Fibroblast of skin of abdomen (primary cell): ENCODE results near the gene C19orf81.

Experiments used
- DNase-seq: peaks from one replicate; pipeline ENCODE4 v3.0.0-alpha.2; 2013

C19orf81 gene

DNA sequence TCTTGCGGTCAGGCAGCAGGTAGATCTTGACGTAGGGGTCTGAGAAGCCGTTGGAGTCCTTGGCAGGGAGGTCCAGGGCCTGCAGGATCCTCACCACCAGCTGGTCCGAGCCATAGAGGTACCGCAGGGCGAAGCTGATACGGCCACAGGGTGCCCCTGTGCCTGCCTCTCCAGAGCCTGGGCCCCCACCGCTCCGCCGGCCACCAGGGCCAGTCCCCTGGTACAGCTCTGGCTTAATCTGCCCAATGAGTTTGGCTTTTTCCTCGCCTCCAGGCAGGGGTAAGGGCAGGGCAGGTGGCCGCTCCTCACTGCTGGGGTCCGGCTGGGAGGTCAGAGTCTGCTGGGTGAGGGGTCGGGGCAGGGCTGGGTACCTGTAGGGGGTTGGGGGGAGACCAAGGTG, 19.4 kb upstream of the C19orf81 start:
- no peak for DNase-seq

DNA sequence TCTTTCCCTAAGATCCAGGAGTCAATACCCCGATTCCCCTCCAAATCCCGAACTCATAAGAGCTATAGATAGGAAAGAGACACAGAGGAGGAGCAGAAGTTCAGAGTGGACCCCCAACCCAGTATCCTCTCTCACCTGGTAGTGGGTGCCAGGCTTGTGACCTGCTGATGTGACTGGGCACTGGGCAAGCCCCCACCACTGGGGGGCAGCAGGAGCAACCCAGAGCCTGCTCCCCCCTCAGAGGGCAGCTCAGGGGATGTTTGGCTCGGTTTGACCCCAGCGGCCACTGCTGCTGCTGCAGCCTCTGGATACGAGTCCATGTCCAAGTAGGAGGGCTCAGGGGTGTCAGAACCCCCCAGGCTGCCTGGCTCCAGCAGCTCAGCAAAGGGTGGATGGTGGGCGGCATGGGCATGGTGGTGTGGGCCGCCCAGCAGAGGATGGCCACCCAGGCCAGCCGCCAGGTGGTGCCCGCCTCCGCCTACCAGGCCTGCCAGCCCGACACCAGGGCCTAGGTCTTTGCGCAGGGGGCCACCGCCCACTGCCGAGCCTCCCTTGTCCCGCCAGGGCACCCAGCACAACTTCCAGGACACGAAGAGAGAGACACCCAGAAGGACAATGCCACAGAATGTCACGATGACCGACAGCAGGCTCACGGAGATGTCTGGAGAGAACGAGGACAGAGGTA, 17.0 kb upstream of the C19orf81 start:
- DNase-seq = no peak

DNA sequence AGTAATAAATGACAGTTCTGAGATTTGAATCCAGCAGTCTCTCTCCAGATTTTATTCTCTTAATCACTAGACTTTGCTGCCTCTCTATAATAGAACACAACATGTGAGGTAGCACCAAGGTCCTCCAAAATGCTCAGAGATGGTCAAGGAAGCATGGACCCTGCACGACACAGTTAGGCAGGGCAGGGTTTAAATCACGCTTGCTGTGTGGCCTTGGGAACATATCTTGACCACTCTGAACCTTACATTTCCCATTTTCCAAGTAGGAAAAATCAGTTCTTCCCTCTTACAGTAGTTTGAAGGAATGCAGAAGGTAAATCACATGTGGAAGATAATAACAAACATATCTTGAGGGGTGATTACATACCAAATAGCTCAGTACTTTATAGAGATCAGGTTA, 15.9 kb upstream of the C19orf81 start:
- no peak for DNase-seq

DNA sequence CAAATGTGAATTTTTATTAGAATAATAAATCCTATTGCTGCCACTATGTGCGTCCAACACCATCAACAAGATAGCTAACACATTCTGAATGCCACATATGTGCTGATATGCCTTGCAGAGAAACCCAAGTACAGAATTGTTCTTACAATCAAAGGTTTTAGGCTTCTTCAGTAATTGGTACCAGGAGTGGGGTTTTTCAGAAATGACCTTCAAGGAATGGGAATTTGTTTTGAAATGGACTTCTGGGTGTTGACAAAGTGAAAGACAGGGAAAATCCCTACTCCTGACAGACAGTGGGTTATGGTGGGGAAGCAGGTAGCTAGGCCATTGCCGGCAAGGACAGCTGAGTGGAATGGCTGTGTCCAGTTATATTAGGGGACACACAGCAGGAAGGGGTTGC, 15.3 kb upstream of the C19orf81 start:
- DNase-seq = no peak

DNA sequence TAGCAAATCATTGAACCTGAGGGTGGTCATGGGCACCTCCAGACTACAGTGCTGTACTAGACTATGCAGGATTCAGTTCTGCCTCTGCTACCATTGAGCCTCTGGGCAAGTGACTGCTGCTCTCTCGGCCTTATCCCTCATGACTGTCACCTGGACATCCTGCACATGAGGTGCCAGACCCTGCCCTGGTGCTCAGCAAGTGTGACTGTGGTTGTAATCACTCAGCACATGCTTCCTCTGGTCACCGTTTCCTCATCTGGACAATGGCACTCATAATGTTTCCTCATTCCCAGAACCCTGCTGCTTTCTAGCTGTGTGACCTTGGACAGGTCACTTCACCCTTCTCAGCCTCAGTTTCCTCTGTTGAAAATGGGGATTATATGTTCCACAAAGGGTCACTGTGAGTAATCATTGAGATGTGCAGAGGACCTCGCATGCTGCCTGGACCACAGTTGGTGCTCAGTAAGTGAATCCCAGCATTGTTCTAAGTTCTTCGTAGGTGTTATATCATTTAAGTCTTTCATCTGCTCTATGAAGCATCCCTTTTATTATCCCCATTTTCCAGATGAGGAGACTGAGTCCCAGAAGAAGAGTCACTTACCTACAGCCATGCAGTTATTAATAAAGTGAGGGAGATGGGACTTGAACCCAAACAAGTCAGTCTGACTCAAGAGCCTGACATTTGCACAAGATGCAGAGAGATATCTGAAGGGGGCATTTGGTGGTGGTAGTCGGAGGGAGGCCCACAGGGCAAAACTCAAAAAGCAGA, 12.7 kb upstream of the C19orf81 start:
- no peak for DNase-seq

DNA sequence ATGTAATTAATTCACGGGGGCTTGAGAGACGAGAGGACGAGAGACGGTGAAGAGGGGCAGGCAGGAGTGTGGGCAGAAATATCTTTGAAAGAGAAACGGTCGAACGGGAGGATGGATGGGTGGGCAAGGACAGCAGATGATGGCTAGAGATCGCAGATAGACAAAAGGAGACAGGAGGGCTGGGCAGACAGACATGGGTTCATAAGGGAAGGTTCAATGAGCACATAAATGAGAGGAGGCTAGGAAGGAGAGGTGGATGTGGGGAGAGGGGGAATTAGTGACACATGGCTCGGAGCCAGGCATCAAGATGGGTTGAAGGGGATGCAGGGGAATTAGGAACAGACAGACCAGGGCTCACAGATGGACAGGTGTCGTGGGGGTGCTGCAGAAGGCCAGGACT, 10.6 kb upstream of the C19orf81 start:
- no peak for DNase-seq

DNA sequence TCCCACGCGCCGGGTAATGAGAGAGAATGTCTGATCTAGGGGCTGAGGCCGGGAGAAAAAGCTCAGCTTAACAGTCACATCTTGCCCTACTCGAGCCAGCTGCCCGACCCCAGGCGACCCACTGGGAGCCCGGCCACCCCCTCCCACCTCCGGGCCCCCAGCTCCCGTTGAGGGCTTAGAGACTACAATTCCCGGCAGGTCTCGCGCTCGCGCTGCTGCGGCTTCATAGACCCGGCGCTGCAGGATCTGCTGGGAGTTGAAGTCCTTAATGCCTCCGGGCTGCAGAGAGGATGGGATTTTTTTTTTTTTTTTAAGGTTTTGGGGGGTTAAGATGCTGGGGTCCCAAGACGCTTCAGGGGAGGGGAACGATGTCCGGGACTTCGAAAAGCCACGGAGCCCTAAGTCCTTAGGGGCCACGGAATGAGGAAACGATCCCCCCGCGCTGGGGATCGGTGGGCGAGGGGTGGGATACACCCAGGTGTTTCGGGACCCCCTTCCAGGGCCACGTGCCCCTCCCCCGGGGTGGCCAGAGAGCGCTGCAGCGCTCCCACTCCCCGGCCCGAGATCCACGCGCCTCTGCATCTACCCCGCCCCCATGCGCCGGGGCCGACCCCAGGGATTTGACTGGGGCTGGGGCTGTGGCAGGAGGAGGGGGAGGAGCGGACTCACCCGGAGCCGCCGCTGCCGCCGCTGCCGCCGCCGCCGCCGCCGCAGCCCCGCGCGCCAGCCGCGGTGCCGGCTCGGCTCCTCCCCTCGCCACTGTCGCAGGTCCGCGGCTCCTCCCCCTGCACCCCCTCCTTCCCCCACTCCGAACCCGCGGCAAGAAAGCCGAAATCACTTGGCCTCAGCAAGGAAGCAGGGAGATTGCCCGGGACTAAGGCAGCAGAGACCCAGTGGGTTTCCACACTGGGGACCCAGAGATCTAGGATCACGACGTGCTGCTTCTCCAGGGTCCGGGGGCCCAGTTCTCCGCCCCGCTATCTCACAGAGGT, 9.8 kb upstream of the C19orf81 start, which contains the start of gene SYT3:
TSS of gene SYT3 (minus strand) at position 761 of the 992 bp plus-strand sequence. CDS start 2,470 bp downstream, outside the sequence.
- peak; percentile 31 for DNase-seq

DNA sequence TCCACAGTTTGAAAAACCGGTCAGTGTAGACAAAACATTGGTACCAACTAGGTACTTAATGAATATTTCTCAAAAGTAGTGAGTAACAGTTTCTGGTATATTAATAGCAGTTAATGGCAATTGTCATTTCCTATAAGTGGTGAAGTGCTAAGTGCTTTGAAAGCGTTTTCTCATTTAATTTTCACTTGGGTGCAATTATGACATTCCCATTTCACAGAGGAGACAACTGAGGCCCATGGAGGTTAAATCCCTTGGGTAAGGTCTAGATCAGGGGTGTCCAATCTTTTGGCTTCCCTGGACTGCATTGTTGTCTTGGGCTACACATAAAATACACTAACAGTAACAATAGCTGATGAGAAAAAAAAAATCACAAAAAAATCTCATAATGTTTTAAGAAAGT, 8.9 kb upstream of the C19orf81 start:
- no peak for DNase-seq

DNA sequence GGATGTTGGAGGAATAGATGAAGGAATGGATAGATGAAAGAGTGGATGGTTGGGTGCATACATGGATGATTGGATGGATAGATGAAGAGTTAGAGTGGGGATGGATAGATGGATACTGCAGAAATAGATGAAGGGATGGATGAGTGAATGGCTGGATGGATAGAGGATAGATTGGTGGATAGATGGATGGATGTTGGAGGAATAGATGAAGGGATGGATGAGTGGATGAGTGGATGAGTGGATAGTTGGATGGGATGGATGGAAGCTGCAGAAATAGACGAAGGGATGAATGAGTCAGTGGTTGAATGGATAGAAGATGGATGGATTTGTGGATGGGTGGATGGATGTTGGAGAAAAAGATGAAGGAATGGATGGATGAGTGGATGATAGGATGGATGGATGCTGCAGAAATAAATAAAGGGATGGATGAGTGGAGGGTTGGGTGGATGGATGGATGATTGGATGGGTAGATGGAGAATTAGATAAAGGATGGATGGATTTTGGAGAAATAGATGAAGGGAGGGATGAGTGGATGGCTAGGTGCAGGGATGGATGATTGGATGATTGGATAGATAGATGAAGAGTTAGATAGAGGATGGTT, 4.8 kb upstream of the C19orf81 start:
- no peak for DNase-seq

DNA sequence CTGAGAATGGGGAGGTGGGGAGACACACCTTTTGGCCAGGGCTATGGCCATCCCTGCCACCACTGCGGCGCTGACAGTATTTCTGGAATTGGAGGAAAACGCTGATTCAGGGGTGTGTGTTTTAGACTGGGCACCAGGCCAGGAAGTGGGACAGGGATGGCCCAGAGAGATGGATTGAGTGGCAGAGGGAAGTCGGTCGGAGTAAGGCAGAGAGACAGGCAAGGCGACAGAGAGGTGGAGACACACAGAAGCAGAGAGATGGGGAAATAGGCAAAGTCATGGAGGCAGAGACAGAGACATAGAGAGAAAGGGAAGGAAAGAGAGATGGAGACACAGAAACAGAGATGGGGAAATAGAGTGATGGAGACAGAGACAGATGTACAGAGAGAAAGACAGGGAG, 4.1 kb upstream of the C19orf81 start:
- no peak for DNase-seq

DNA sequence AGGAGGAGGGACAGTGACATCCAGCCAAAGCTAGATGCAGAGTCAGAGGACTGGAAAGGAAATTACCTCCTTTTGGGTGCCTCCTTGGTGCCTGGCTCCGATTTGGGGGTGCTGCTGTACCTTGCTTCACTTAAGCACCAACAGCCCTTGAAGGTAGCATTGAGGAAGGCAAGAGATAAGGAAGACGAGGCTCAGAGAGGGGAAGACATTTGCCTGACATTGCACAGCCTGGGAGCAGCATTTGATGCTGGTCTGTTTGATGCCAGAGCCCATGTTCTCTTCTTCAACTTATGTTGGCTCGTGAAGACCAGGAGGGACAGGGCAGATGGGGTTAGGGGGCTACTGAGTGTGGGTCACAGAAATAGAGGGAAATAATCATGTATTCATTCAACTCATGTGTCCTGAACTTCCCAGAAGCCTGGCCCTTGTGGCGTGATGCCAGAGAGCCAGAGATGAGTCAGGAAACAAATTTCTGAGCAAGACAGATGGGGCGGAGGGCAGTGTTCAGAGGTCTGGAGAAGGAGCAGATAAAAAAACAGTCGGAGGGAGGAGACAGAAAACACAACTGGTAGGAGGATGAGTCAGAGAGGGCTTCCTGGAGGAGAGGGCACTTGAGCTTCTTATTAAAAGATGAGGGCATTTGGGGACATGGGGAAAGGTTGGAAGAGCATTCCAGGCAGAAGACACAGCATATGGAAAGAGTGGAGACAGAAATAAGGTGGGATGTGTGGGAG, 3.0 kb upstream of the C19orf81 start:
- DNase-seq = peak; percentile 68

DNA sequence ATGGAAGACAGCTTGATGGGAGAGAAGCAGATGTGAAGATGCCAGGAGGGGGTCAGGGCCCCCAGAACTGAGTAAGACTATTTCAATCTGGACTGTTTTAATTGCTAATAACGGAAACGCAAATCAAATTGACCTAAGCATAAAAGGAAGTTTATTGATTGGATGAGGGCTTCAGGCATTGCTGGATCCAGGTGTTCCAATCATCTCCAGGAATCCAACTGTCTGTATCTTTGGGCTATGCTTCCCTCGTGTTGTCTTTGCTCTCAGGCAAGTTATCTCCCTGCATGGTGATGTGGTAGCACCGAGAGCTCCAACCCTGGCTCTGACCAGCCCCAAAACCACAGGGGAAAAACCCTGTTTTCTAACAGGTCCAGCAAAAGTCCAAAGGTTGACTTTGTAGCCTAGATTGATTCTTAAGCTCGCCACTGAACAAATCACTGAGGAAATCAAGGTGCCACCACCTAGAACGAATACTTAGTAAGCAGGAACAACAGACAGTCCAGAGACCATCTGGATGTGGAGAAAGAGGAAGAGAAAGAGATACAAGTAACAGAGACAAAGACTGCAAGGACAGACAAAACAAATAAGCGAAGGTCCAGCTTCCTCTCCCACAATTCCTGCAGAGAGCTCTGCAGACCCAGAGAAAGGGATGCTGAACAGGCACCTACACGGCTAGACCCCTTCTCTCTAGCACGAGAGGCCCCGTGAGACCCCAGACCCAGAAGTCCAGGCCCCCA, 1.2 kb upstream of the C19orf81 start:
- DNase-seq = no peak

DNA sequence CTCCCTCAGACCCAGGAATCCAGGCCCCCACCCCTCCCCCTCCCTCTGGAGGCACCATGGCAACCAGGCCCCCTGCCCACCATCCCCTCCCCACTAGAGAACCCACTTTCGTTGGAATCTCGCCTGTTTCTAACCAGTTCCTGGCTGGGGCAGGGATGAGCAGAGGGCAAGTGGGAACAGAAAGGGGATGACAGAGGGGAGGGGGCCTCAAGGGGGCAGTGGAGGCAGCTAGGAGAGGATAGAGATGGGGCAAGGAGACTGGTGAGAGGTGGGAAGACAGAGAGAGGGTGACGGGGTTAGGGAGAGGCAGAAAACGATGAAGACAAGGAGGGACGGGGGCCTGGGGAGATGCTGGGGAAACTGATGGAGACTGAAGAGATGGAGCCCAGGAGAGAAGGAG, 586 bp upstream of the C19orf81 start:
- DNase-seq = no peak

DNA sequence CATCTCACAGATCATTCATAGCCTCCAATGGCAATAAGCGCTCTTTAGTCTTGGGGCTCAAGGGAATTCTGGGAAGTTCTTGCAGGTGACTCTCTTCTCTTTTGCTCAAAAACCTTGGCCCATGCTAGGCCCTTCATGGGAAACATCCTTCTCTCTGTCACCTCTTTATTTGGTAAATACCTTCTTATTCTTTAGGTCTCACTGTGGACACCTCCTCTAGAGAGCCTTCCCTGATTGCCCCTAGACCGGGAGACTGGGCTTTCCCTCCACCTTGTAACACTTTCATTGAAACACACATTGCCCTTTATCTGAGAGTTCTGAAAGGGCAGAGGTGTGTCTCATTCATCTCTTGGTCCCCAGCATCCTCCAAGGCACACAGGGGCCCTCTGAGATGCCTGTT, 1.9 kb downstream of the C19orf81 start:
- DNase-seq = no peak

DNA sequence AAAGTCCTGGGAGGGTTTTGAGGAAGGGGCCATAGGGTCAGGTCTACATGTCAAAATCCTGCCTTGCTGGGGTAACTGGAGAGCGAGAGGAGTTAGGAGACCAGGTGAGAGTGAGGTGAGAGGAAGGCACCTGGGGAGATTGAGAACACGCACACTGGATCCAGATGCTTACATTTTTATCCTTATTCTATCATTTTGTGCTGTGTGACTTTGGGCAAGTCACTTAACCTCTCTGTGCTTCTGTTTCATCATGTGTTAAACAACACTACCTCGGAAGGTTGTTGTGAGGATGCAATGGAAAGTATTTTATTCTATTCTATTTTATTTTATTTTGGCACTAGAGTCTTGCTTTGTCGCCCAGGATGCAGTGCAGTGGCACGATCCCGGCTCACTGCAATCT, 3.5 kb downstream of the C19orf81 start:
- DNase-seq = no peak

DNA sequence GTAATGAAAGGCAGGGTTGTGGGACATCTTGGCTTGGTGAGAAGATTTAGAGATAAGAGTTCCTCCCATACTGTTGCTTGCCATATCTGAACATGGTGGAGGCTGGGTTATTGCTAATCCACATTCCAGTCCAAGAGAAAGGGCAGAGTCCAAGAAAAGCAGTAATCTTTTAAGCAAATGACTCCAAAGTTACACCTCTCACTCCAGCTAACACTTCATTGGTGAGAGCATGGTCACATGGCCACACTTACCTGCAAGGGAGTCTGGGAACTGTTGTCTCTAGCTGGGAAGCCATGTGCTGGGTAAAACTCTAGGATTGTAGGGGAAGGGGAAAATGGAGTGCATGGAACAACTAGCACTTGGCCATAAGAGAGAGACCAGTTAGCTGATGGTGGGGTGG, 5.6 kb downstream of the C19orf81 start:
- DNase-seq = no peak

DNA sequence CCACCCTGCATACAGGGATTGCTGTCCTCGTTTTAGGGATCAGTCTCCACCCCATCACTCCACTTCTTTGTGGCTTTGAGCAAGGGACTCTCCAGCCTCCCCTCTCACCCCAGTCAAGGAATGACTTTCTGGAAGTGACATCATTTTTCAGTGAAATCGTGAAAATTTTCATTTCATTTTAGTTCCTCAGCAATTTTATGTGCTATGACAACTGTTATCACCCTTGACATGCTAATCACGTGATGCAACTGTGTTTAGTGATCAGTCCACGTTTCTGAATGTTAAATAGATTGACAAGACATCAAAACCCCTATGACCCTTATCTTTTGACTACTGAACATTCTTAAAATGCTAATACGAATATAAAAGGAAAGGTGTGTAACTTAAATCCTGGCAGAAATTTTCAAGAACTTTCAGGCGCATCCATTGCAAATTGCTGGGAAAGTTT, 8.0 kb downstream of the C19orf81 start:
- no peak for DNase-seq

DNA sequence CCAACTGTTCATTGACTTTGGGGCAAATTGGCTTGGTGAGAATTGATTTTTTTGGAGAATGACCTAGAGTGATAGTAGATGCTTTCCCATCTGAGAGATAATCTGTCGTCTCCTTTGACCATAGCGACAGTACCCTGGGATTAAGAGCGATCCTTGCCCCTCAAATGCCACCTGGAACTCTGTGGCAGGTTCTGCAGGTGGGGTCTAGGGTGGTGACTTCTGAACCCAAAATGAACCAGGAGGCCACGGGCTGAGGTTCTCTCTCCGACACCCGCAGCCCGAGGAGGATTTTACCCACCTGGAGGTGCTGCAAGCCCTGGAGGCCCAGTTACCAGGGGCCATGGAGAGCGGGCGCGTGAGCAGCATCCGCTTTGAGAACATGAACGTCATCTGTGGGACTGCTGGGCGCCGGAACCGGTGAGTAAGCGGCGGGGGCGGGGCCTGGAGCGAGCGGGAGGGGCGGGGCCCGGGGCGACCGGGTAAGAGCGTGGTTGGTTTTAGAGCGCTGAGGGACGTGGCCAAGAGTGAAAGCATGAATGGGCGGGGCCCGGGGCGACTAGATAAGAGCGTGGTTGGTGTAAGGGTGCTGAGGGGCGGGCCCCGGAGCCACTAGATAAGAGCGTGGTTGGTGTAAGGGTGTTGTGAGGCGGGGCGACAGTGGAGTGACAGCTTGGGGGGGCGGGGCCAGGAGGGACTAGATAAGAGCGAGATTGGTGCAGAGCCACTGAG, 8.6 kb downstream of the C19orf81 start:
- peak; percentile 99 for DNase-seq

DNA sequence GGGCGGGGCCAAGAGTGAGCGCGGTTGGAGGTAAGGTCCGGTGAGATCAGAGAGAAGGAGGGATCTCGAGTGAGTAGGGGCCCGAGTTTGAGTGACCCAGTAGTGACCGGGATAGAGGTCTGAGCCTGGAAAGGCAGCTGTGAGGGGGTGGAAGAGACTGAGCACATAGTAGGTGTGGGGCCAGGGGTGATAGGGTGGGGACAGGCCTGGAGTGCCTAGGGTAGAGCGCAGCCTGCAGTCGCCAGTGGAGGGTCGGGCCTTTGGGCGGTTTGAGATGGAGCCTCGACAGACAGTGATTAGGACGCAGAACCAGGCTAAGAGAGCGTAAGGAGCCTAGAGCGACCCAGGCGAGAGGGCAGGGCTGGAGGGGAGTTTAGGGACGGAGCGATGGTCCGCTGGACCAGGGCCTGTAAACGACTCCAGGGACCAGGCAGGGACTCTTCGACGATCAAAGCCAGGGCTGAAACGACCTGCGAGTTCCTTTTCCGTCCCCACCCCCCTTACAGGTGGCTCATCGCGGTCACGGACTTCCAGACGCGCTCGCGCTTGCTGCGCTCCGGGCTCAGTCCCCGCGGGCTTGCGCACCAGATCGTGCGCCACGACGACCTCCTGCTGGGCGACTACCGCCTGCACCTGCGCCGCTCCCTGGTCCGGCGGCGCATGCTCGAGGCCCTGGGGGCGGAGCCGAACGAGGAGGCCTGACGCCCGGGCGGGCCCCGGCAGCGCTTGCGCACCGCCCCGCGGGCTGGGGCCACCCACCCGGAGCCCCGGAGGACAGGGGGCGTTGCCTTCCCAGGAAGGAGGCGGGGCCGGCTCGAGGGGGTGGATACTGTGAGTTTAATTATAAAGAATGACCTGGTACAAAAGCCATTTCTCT, 9.4 kb downstream of the C19orf81 start:
- DNase-seq = peak; percentile 76
